Stimulated activated CD4-positive, alpha-beta T cell treated with anti-CD3 and anti-CD28 coated beads, TNF-alpha, amount 100 ng/mL, for 4 hours (primary cell): Measurements from ENCODE around the gene UBE2Q2.
"Not testable (repeated sequence)": the region's sequence is repeated elsewhere in the genome, so short reads cannot be mapped to it uniquely, and the experiment has no call there.

Experiments
- DNase-seq, 3 experiments: peaks; one replicate each; pipeline ENCODE4 v3.0.0-alpha.2; 2020; ENCODE audit warnings: low read depth in 3 of 3

UBE2Q2 gene

GRCh38 chr15:75823860-75824613 is 19.2 kb upstream of the UBE2Q2 start:
- no peak for DNase-seq

GRCh38 chr15:75827691-75828090 is 15.6 kb upstream of the UBE2Q2 start:
- DNase-seq, result no peak

GRCh38 chr15:75828429-75828828 is 14.8 kb upstream of the UBE2Q2 start:
- no peak for DNase-seq

- DNase-seq, result no peak
These were observed 12.1 kb upstream of the UBE2Q2 start for GRCh38 chr15:75830910-75831805.

GRCh38 chr15:75831806-75832102 is 11.5 kb upstream of the UBE2Q2 start:
- no peak for DNase-seq

- DNase-seq, result no peak
These were observed 11.1 kb upstream of the UBE2Q2 start for GRCh38 chr15:75832114-75832513.

- DNase-seq, result no peak
These were observed 9.2 kb upstream of the UBE2Q2 start for GRCh38 chr15:75834021-75834420.

- no peak for DNase-seq
These were observed 7.0 kb upstream of the UBE2Q2 start for GRCh38 chr15:75835990-75836958.

- DNase-seq, result no peak
These were observed 6.3 kb upstream of the UBE2Q2 start for GRCh38 chr15:75836959-75837334.

- no peak for DNase-seq
These were observed 2.6 kb upstream of the UBE2Q2 start for GRCh38 chr15:75840659-75841058.

GRCh38 chr15:75841626-75842025 is 1.6 kb upstream of the UBE2Q2 start:
- DNase-seq, result no peak

- peak; percentile 21 to 39 (median 36) for DNase-seq
These were observed 683 bp downstream of the UBE2Q2 start for GRCh38 chr15:75843678-75844581.

- DNase-seq, result no peak
These were observed 1.5 kb downstream of the UBE2Q2 start for GRCh38 chr15:75844629-75845335.

- no peak for DNase-seq
These were observed 5.9 kb downstream of the UBE2Q2 start for GRCh38 chr15:75849167-75849566.

GRCh38 chr15:75850708-75851107 is 7.5 kb downstream of the UBE2Q2 start:
- no peak for DNase-seq

- not testable (repeated sequence) for DNase-seq
These were observed 8.3 kb downstream of the UBE2Q2 start for GRCh38 chr15:75851566-75851965.

GRCh38 chr15:75857886-75858285 is 14.6 kb downstream of the UBE2Q2 start:
- no peak for DNase-seq

- DNase-seq, result no peak
These were observed 18.6 kb downstream of the UBE2Q2 start for GRCh38 chr15:75861750-75862402.

GRCh38 chr15:75862796-75863195 is 19.5 kb downstream of the UBE2Q2 start:
- no peak for DNase-seq
